Activated CD8-positive, alpha-beta memory T cell treated with anti-CD3 and anti-CD28 coated beads, Interleukin-2, amount 50 U/mL, for 24 hours (primary cell): Measurements from ENCODE around the gene CD22.

ENCODE experiments used
- DNase-seq: peaks from one replicate; pipeline ENCODE4 v3.0.0-alpha.2; 2020; ENCODE audit errors: extremely low read depth

Gene CD22

GRCh38 chr19:35314031-35314430 lies 15.0 kb upstream of the CD22 start:
- DNase-seq = no peak

GRCh38 chr19:35314858-35315470 lies 14.0 kb upstream of the CD22 start:
- DNase-seq = no peak

- DNase-seq = no peak
Observed at GRCh38 chr19:35315883-35316282, 13.1 kb upstream of the CD22 start.

- DNase-seq = no peak
Observed at GRCh38 chr19:35316560-35316959, 12.4 kb upstream of the CD22 start.

DNA sequence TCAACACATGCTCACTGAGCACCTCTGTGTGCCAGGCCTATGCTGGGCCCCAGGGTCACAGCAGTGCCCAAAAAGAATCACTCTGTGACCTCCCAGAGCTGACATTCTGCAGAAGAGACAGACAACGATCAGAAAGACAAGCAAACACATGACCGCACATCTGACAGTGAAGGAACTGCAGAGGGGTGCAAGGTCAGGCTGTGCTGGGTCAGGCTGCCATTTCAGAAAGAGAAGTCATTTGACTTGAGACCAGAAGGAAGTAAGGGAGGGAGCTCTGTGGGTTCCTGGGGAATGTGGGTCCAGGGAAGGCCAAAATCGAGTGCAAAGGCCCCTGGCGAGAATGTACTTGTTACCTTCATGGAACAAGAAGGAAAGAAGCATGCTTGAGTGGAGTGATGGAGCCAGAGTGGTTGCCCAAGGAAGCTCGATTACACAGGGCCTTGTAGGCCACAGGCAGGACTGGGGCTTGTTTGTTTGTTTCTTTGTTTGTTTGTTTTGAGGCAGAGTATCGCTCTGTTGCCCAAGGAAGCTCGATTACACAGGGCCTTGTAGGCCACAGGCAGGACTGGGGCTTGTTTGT lies 11.4 kb upstream of the CD22 start:
- no peak for DNase-seq

DNA sequence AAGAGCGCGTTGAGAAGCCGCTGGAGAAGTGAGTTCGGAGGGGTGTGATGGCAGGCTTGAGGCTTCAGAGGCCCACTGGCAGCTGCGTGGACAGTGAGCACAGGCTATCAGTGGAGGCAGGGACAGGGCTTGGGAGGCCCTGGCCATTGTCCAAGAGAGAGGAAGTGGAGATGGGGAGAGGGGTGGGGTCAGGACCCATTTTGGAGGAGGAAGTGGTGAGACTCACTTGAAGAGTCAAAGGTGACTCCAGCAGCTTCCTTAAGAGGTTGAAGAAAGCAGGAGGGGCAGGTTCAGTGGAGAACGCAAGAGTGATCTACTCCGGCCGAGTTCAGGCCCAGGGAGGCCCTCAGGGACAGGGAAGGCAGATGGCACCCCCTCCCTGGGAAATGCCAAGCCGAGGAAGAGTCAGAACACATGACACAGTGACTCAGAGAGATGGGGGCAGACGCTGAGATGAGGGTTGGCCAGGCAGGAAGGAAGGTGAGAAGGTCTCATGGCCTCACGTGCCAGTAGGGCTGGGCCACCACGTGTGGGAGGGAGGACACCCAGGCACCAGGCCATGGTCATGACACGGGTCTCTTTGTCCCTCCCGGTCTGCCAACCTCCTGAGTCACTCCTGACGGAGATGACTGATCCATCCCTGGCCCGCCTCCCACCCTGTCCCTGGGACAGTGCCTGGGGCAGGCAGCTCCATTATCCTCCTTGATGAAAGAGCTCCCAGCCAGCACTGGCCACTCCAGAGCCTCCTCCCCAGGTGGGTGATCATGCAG lies 10.1 kb upstream of the CD22 start:
- DNase-seq = no peak

- no peak for DNase-seq
Observed at GRCh38 chr19:35320065-35320713, 8.8 kb upstream of the CD22 start.

DNA sequence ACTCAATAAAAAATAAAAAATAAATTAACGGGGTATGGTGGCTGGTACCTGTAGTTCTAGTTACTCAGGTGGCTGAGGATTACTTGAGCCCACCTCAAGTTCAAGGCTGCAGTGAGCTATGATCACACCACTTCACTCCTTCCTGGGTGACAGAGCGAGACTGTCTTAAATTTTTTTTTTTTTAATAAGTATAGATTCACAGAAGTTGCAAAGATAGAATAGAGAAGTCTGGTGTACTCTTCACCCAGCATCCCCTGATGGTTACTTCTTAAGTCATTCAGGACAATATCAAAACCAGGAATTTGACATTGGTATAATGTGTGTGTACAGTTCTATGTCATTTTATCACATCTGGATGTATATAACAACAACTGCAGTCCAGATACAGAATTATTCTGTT lies 7.7 kb upstream of the CD22 start:
- no peak for DNase-seq

GRCh38 chr19:35322014-35322413 lies 7.0 kb upstream of the CD22 start:
- DNase-seq = no peak

GRCh38 chr19:35327642-35328041 lies 1.3 kb upstream of the CD22 start:
- no peak for DNase-seq

DNA sequence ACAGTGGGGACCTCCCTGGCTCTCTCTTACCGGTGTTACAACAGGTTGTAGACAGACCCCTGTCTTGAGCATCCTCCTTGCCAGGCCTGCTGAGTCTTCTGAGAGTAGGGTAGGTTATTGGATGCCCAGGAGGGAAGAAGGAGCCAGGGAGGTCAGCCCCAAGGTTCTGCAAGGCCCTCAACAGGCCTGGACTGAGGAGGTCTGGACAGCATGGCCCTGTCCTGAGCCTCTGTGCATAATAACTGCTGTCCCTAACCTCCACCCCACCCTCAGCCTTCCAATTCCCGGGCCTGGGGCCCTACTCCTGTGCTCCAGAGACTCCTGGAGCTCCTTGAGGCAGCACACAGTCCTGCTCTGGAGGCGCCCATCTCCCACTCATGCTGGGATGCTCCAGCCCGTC lies 336 bp downstream of the CD22 start:
- DNase-seq = no peak

- no peak for DNase-seq
Observed at GRCh38 chr19:35330475-35330874, 1.5 kb downstream of the CD22 start.

- DNase-seq = no peak
Observed at GRCh38 chr19:35331551-35332214, 2.7 kb downstream of the CD22 start.

DNA sequence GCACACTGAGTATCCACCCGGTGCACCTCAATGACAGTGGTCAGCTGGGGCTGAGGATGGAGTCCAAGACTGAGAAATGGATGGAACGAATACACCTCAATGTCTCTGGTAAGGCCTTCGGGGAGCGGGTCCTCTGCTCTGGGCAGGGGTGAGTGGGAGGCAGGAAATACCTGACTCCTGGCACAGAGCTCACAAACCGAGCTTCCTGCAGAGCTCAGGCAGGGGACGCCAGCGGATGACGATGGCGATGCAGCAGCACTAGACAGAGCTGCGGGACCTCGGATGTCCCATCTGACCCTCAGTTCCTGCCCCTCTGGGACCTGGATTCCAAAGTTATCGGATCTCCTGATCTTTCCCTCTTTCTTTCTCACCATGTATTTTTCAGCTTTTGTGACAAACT lies 3.8 kb downstream of the CD22 start:
- no peak for DNase-seq

DNA sequence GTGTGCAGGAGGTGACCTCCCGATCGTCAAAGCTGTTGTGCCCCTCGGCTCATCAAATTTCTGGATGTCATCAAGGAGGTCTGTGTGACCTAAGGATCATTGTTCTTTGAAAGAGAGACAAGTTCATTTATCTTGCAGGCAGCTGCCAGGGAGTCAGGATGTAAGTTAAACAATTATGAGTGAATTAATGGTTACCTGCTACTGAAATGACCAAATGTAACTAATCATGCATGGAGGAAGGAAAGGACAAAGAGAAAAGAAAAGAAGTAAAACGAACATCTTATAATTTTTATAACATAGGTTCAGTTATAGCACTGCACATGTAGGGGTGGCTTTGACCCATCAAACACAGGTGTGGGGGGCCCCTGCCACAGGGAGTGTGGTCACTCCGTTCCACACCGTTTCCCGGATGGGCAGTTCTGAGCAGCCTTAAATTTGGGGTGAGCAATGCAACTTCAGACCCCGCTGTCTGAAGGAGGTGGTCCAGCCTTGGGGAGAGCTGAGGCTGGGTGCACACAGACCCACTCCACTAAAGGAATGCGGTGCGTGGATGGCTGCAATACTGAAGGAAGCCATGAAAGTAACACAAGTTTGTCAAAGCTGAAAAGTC lies 5.3 kb downstream of the CD22 start:
- no peak for DNase-seq

GRCh38 chr19:35336166-35336955 lies 7.4 kb downstream of the CD22 start:
- no peak for DNase-seq

DNA sequence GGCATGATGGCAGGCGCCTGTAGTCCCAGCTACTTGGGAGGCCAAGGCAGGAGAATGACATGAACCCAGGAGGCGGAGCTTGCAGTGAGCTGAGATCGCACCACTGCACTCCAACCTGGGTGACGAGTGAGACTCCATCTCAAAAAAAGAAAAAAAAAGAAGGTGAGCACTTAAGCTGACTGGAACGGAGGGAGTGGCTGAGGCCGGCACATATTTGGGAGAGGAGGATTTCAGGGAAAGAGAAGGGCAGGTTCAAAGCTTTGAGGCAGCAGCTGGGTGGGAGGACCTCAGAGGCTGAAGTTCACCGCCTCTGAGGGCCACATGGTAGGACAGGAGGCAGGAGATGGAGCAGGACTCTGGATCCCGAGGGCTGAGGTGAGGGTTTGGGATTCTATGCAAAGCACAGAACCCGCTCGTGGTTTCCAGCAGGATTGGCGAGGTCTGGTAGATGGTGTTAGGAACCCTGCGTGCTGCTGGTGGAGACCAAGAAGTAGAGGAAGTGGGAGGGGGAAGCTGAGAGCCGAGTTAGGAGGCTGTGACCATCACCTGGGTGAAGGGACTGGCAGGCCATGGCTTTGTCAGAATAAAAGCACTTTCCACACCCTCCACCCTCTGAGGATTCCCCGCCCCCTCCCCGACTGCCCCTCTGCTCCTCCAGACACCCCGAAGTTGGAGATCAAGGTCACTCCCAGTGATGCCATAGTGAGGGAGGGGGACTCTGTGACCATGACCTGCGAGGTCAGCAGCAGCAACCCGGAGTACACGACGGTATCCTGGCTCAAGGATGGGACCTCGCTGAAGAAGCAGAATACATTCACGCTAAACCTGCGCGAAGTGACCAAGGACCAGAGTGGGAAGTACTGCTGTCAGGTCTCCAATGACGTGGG lies 8.4 kb downstream of the CD22 start:
- DNase-seq = no peak

DNA sequence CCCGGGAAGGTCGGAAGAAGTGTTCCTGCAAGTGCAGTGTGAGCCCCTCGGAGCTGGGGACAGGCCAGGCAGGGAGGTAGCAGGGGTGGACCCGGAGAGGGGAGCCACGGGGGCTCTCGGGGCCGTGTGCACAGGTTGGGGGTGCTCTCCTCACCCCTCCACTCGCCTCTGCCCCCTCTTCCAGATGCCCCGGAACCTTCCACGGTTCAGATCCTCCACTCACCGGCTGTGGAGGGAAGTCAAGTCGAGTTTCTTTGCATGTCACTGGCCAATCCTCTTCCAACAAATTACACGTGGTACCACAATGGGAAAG lies 9.0 kb downstream of the CD22 start:
- no peak for DNase-seq

GRCh38 chr19:35340431-35340830 lies 11.4 kb downstream of the CD22 start:
- DNase-seq = no peak

- DNase-seq = no peak
Observed at GRCh38 chr19:35341006-35341405, 12.0 kb downstream of the CD22 start.
